MM.1S (cell line): Measurements from ENCODE around the gene CHN2.

Experiments used
- DNase-seq: peaks from one replicate; pipeline ENCODE4 v3.0.0-alpha.2; 2015
- H2AFZ ChIP-seq: fragments of 300-600 bp; sonication (generic); 2 replicates; pipeline ENCODE4 v1.6.0; 2016; ENCODE audit warnings: antibody characterized with exemption, low read length
- H3F3A ChIP-seq: fragments of 300-600 bp; sonication (generic); 2 replicates; pipeline ENCODE4 v1.6.1; 2016; ENCODE audit warnings: mild to moderate bottlenecking, antibody characterized with exemption, low read length, moderate library complexity, mixed read lengths; ENCODE audit not compliant: insufficient read depth
- H3K27ac ChIP-seq: fragments of 300-600 bp; sonication (generic); 2 replicates; pipeline ENCODE4 v1.5.1; 2016; ENCODE audit warnings: mild to moderate bottlenecking, low read length
- H3K27me3 ChIP-seq: fragments of 300-600 bp; sonication (generic); replicated peaks from 2 replicates; pipeline ENCODE4 v1.6.0; 2016; ENCODE audit warnings: low read length; ENCODE audit not compliant: insufficient read depth
- H3K36me3 ChIP-seq: fragments of 300-600 bp; sonication (generic); replicated peaks from 2 replicates; pipeline ENCODE4 v1.6.1; 2016; ENCODE audit warnings: mild to moderate bottlenecking, low read length, mixed read lengths; ENCODE audit not compliant: insufficient read depth
- H3K4me1 ChIP-seq: fragments of 300-600 bp; sonication (generic); 2 replicates; pipeline ENCODE4 v1.6.1; 2016; ENCODE audit warnings: low read length, mixed read lengths
- H3K4me2 ChIP-seq: fragments of 300-600 bp; sonication (generic); 2 replicates; pipeline ENCODE4 v1.6.0; 2016; ENCODE audit warnings: low read depth, low read length
- H3K4me3 ChIP-seq: fragments of 300-600 bp; sonication (generic); 2 replicates; pipeline ENCODE4 v1.5.1; 2016; ENCODE audit warnings: low read length, mixed read lengths
- H3K79me2 ChIP-seq: fragments of 300-600 bp; sonication (generic); 2 replicates; pipeline ENCODE4 v1.6.1; 2016; ENCODE audit warnings: mixed run types, low read length, mixed read lengths
- H3K9ac ChIP-seq: fragments of 300-600 bp; sonication (generic); 2 replicates; pipeline ENCODE4 v1.6.1; 2016; ENCODE audit warnings: low read length, mixed read lengths
- H3K9me2 ChIP-seq: fragments of 300-600 bp; sonication (generic); replicated peaks from 2 replicates; pipeline ENCODE4 v1.6.1; 2016; ENCODE audit warnings: mild to moderate bottlenecking, low read length, mixed read lengths; ENCODE audit not compliant: insufficient read depth
- H3K9me3 ChIP-seq: fragments of 300-600 bp; sonication (generic); replicated peaks from 2 replicates; pipeline ENCODE4 v1.6.1; 2016; ENCODE audit warnings: mild to moderate bottlenecking, low read length, mixed read lengths; ENCODE audit not compliant: insufficient read depth
- H4K20me1 ChIP-seq: fragments of 300-600 bp; sonication (generic); 2 replicates; pipeline ENCODE4 v1.6.1; 2016; ENCODE audit warnings: mild to moderate bottlenecking, low read length, moderate library complexity, mixed read lengths; ENCODE audit not compliant: insufficient read depth
- CTCF ChIP-seq: fragments of 300-600 bp; sonication (generic); IDR thresholded peaks from 2 replicates; pipeline ENCODE4 v1.5.1; 2016; ENCODE audit warnings: antibody characterized with exemption, low read length, mixed read lengths
- EZH2 ChIP-seq: fragments of 300-600 bp; sonication (generic); optimal IDR thresholded peaks from 2 replicates; pipeline ENCODE3; 2017; ENCODE audit warnings: low read depth, mild to moderate bottlenecking, antibody characterized with exemption, low read length, mixed read lengths
- EZH2phosphoT487 ChIP-seq: fragments of 300-600 bp; sonication (generic); IDR thresholded peaks from 2 replicates; pipeline ENCODE4 v1.6.1; 2018; ENCODE audit warnings: antibody characterized with exemption, low read length

The CHN2 gene

GRCh38 chr7:29162577-29162976 is 32.0 kb upstream of the CHN2 start:
- Histone ChIP-seq H3K4me3 (no peak overlapping the region), H3K4me2 (no peak overlapping the region), H3K79me2 (no peaks in the 10 kb centered on the region), H3K9me3 (no peaks in the 10 kb centered on the region), H3K9me2 (no peaks in the 10 kb centered on the region), H3F3A (no peaks in the 10 kb centered on the region), H4K20me1 (no peaks in the 10 kb centered on the region), H2AFZ (no peak overlapping the region), H3K9ac (no peak overlapping the region), H3K27ac (no peak overlapping the region), H3K27me3 (no peaks in the 10 kb centered on the region), H3K36me3 (no peaks in the 10 kb centered on the region), H3K4me1 (no peaks in the 10 kb centered on the region)
- DNase-seq: no peak
- TF ChIP-seq EZH2phosphoT487 (no peak), CTCF (no peak), EZH2 (no peak)

GRCh38 chr7:29163854-29164253 is 30.7 kb upstream of the CHN2 start:
- H3K4me2 ChIP-seq: no peak overlapping the region
- H3K9ac ChIP-seq: no peak overlapping the region

GRCh38 chr7:29167721-29168120 is 26.9 kb upstream of the CHN2 start:
- H3K9me2 ChIP-seq: no peaks in the 10 kb centered on the region
- no peak for DNase-seq
- H4K20me1 ChIP-seq: no peaks in the 10 kb centered on the region
- no peaks in the 10 kb centered on the region for H3F3A ChIP-seq
- no peaks in the 10 kb centered on the region for H3K4me1 ChIP-seq
- H3K4me3 ChIP-seq: no peak overlapping the region
- H3K27ac ChIP-seq: no peak overlapping the region
- no peaks in the 10 kb centered on the region for H3K27me3 ChIP-seq
- no peaks in the 10 kb centered on the region for H3K36me3 ChIP-seq
- no peak overlapping the region for H3K9ac ChIP-seq
- H3K79me2 ChIP-seq: no peaks in the 10 kb centered on the region
- no peaks in the 10 kb centered on the region for H3K9me3 ChIP-seq
- H2AFZ ChIP-seq: no peak overlapping the region
- TF ChIP-seq EZH2phosphoT487 (no peak), CTCF (no peak), EZH2 (no peak)
- no peak overlapping the region for H3K4me2 ChIP-seq

More at GRCh38 chr7:29163854-29164253, 30.7 kb upstream of the CHN2 start:
- H3K9me2 ChIP-seq: no peaks in the 10 kb centered on the region
- H3K4me3 ChIP-seq: no peak overlapping the region
- no peaks in the 10 kb centered on the region for H3K4me1 ChIP-seq
- DNase-seq: no peak
- H3F3A ChIP-seq: no peaks in the 10 kb centered on the region
- H3K36me3 ChIP-seq: no peaks in the 10 kb centered on the region
- no peaks in the 10 kb centered on the region for H4K20me1 ChIP-seq
- H3K9me3 ChIP-seq: no peaks in the 10 kb centered on the region
- no peak overlapping the region for H2AFZ ChIP-seq
- H3K27me3 ChIP-seq: no peaks in the 10 kb centered on the region
- no peaks in the 10 kb centered on the region for H3K79me2 ChIP-seq
- TF ChIP-seq CTCF: no peak
- no peak for TF ChIP-seq EZH2
- TF ChIP-seq EZH2phosphoT487: no peak
- H3K27ac ChIP-seq: no peak overlapping the region

GRCh38 chr7:29170781-29171180 is 23.8 kb upstream of the CHN2 start:
- Histone ChIP-seq H3K79me2 (no peaks in the 10 kb centered on the region), H3K27ac (no peak overlapping the region), H4K20me1 (no peaks in the 10 kb centered on the region), H3K4me3 (no peak overlapping the region), H3K9me2 (no peaks in the 10 kb centered on the region), H3F3A (no peaks in the 10 kb centered on the region), H3K4me1 (no peaks in the 10 kb centered on the region), H3K36me3 (no peaks in the 10 kb centered on the region), H3K4me2 (no peak overlapping the region), H3K9ac (no peak overlapping the region), H2AFZ (no peak overlapping the region), H3K9me3 (no peaks in the 10 kb centered on the region), H3K27me3 (no peaks in the 10 kb centered on the region)
- TF ChIP-seq EZH2: no peak
- no peak for DNase-seq
